Duodenal mucosa (tissue), 2 donors: ENCODE data around the gene HMGXB3.

Source experiments
- H3K27ac ChIP-seq: one replicate; pipeline ENCODE4 v1.7.0; 2013; ENCODE audit warnings: low read depth, low read length
- H3K27me3 ChIP-seq, 2 donors: one replicate each; pipeline ENCODE4 v1.7.0; 2013; ENCODE audit warnings: low read length in 2 of 2, control low read depth in 1 of 2; ENCODE audit not compliant: insufficient read depth in 2 of 2, control insufficient read depth in 1 of 2
- H3K36me3 ChIP-seq, 2 donors: one replicate each; pipeline ENCODE4 v1.7.0; 2013; ENCODE audit warnings: low read length in 2 of 2, control low read depth in 1 of 2; ENCODE audit not compliant: insufficient read depth in 2 of 2, control insufficient read depth in 1 of 2
- H3K4me1 ChIP-seq, 2 donors: one replicate each; pipeline ENCODE4 v1.7.0; 2013; ENCODE audit warnings: low read length in 2 of 2, control low read depth in 1 of 2; ENCODE audit not compliant: insufficient read depth in 2 of 2, control insufficient read depth in 1 of 2
- H3K4me3 ChIP-seq, 2 donors: one replicate each; pipeline ENCODE4 v1.7.0; 2013; ENCODE audit warnings: low read length in 2 of 2, low read depth in 1 of 2
- H3K9ac ChIP-seq, 2 donors: one replicate each; pipeline ENCODE4 v1.7.0; 2013; ENCODE audit warnings: low read length in 2 of 2, low read depth in 1 of 2
- H3K9me3 ChIP-seq, 2 donors: one replicate each; pipeline ENCODE4 v1.7.0; 2013; ENCODE audit warnings: low read length in 2 of 2, control low read depth in 1 of 2; ENCODE audit not compliant: control insufficient read depth in 1 of 2

HMGXB3 gene

DNA sequence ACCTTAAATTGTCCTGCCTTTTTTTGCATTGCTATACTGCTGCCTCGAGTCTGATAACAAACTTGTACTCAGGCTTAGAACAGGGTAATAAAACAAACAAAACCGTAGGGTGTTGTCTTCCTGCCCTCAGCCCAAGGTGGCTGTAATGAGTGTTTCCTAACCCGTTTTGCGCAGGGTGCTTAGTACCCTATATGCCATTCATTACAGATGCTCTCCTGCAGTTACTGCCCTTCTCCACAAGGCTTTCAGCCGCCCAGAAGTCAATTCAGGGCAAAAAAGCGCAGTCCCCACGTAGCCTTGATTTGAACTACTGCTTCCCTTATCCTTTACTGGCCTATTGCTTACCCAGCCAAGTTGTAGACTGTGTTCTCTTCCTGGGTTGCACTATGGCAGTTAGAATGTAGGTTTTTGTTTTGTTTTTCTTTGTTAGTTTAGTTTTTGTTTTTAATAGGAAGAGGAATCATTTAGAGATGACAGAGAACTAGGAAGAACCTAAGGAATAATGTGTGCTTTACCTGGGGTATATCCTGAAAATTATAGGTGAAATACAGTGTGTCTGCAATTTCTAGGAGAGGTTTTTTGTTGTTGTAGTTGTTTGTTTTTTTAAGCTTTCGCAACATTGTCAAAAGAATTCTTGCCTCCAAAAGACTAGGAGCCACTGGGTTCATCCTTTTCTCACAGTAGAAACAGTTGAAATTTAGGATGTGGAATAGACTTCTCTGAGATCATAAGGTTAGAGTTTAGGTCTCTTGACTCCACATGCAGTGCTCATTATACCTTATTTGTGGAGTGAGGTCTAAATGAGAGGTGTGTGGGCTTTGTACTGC, 1.3 kb downstream of the HMGXB3 start:
- Histone ChIP-seq H3K27me3 (no peaks in the 10 kb centered on the region), H3K36me3 (peaks cover 12 to 20% of the 10 kb centered on the region in 2 donors), H3K9me3 (no peaks in the 10 kb centered on the region), H3K4me3 (peak overlapping the region; percentile 82 to 96), H3K4me1 (peaks cover 27 to 33% of the 10 kb centered on the region in 2 donors), H3K9ac (peak overlapping the region; percentile 69 to 97), H3K27ac (no peak overlapping the region)

DNA sequence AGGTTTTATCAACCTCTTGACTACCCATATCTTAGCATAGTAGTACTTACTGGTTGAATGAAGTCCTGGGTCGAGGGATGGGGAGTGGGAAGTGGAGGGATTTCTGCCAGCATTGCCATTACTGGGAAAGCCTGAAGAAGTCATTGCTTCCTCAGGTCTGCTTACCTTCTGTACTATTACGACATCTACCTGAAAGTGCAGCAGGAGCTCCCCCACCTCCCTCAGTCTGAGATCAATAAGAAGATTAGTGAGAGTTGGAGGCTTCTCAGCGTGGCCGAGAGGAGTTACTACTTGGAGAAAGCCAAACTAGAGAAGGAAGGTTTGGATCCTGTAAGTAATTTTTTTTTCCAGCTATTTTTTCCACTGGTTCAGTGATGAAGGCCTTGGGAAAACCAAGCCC, 5.8 kb downstream of the HMGXB3 start:
- Histone ChIP-seq H3K4me3 (no peak overlapping the region), H3K27ac (no peak overlapping the region), H3K9ac (no peak overlapping the region), H3K27me3 (no peaks in the 10 kb centered on the region), H3K9me3 (no peaks in the 10 kb centered on the region), H3K4me1 (peaks cover 15 to 18% of the 10 kb centered on the region in 2 donors), H3K36me3 (peaks cover 44 to 57% of the 10 kb centered on the region in 2 donors)

GRCh38 chr5:150007050-150007449, 6.5 kb downstream of the HMGXB3 start:
- no peak overlapping the region for H3K9ac ChIP-seq
- peaks cover 44 to 62% of the 10 kb centered on the region in 2 donors for H3K36me3 ChIP-seq
- no peaks in the 10 kb centered on the region for H3K27me3 ChIP-seq
- H3K4me3 ChIP-seq: no peak overlapping the region
- no peak overlapping the region for H3K27ac ChIP-seq
- H3K4me1 ChIP-seq: peaks cover 7 to 11% of the 10 kb centered on the region in 2 donors
- H3K9me3 ChIP-seq: no peaks in the 10 kb centered on the region

GRCh38 chr5:150009671-150010387, 9.3 kb downstream of the HMGXB3 start:
- no peaks in the 10 kb centered on the region for H3K27me3 ChIP-seq
- H3K4me3 ChIP-seq: no peak overlapping the region
- no peak overlapping the region for H3K27ac ChIP-seq
- no peak overlapping the region for H3K9ac ChIP-seq
- peaks cover 0 to 4% of the 10 kb centered on the region in 2 donors for H3K4me1 ChIP-seq
- H3K36me3 ChIP-seq: peaks cover 59 to 85% of the 10 kb centered on the region in 2 donors
- no peaks in the 10 kb centered on the region for H3K9me3 ChIP-seq

- peaks cover 0 to 5% of the 10 kb centered on the region in 2 donors for H3K9me3 ChIP-seq
- H3K4me3 ChIP-seq: no peak overlapping the region
- peaks cover 52 to 86% of the 10 kb centered on the region in 2 donors for H3K36me3 ChIP-seq
- no peaks in the 10 kb centered on the region for H3K27me3 ChIP-seq
- H3K4me1 ChIP-seq: peaks cover 0 to 6% of the 10 kb centered on the region in 2 donors
- H3K9ac ChIP-seq: no peak overlapping the region
- H3K27ac ChIP-seq: no peak overlapping the region
These were observed 13.4 kb downstream of the HMGXB3 start for GRCh38 chr5:150013931-150014330.

DNA sequence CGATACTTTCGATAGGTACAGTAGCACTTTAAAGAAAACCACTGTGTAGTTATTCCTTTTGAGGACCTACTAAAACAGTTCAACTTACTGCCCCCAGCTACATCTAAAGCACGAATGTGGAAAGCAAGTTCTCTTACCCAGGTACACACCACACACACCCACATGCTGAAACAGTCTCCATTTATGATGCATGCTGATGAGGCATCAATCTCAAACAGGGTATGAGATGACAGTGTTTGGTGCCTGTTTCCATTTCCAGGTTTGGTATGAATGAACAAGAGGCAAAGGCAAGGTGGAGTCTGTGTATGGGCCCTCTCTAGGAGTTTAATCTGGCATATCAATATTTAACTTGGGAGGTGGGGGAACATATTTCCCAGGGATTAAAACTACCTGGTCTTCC, 13.9 kb downstream of the HMGXB3 start:
- peaks cover 56 to 89% of the 10 kb centered on the region in 2 donors for H3K36me3 ChIP-seq
- peaks cover 0 to 5% of the 10 kb centered on the region in 2 donors for H3K9me3 ChIP-seq
- no peak overlapping the region for H3K27ac ChIP-seq

GRCh38 chr5:150015415-150015814, 14.9 kb downstream of the HMGXB3 start:
- Histone ChIP-seq H3K36me3 (peaks cover 55 to 89% of the 10 kb centered on the region in 2 donors), H3K27ac (no peak overlapping the region), H3K27me3 (no peaks in the 10 kb centered on the region), H3K9me3 (peaks cover 0 to 5% of the 10 kb centered on the region in 2 donors), H3K4me3 (no peak overlapping the region), H3K4me1 (peaks cover 0 to 6% of the 10 kb centered on the region in 2 donors), H3K9ac (no peak overlapping the region)

More for the DNA sequence above, 13.9 kb downstream of the HMGXB3 start:
- Histone ChIP-seq H3K4me1 (peaks cover 0 to 6% of the 10 kb centered on the region in 2 donors), H3K9ac (no peak overlapping the region), H3K4me3 (no peak overlapping the region), H3K27me3 (no peaks in the 10 kb centered on the region)

DNA sequence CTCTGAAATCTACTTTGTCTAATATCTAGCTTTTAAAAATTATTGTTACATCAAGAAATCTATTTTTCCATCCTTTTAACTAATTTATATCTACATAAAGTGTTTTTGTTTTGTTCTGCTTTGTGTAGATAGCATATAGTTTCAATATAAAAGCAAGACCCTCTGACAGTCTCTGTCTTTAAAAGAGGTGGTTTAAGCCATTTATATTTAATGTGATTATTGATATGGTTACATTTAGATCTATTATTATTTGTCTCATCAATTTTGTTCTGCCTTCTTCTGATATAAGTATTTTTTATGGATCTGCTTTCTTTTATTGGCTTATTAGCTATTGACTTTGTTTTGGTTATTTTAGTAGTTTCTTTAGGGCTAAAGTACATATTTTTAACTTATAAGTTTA, 16.0 kb downstream of the HMGXB3 start:
- Histone ChIP-seq H3K36me3 (peaks cover 53 to 90% of the 10 kb centered on the region in 2 donors), H3K9me3 (peaks cover 0 to 5% of the 10 kb centered on the region in 2 donors)

DNA sequence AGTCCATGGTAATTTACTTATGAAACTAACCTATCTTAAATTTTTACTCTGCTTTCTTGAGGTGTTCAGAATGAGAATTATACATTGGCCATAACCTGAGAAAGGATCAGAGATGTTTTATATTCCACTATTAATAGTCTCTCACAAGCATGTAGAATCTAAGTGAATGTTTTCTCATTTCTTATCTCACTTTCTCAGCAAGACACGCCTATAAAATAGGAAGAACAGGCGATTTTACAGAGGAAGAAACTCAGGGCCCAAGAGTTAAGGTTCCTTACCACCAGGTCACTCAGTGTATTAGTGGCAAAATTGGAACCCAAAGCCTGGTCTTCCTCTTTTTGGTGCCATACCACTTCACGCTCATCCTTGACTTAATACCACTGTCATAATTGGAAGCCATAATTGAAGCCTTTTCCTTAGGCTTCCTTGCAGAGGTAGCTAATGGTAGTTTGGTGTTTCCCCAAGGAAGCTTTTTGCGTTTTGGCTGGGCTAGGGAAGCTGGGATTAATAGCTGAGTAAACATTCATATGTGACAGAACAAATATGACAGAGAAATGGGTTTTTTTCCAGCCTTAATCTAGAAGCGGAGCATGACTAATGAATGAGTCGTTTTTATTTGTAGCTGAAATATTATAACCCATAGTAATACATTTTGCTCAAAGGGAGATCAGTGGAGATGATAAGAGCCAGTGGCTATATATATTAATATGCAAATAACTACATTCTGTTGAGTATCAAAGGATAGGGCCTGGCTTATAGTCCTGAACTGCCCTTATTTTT, 16.9 kb downstream of the HMGXB3 start:
- Histone ChIP-seq H3K27ac (no peak overlapping the region), H3K27me3 (no peaks in the 10 kb centered on the region), H3K36me3 (peaks cover 49 to 91% of the 10 kb centered on the region in 2 donors), H3K9me3 (peaks cover 0 to 5% of the 10 kb centered on the region in 2 donors), H3K9ac (no peak overlapping the region), H3K4me1 (peaks cover 0 to 9% of the 10 kb centered on the region in 2 donors), H3K4me3 (no peak overlapping the region)

More for the DNA sequence above, 16.0 kb downstream of the HMGXB3 start:
- H3K27me3 ChIP-seq: no peaks in the 10 kb centered on the region
- H3K4me1 ChIP-seq: peaks cover 0 to 6% of the 10 kb centered on the region in 2 donors
- H3K4me3 ChIP-seq: no peak overlapping the region
- no peak overlapping the region for H3K27ac ChIP-seq
- H3K9ac ChIP-seq: no peak overlapping the region
